Astrocyte (in vitro differentiated cells and primary cell): Measurements from ENCODE around the gene GCG. TPM values are rescaled to one million over a fixed set of nuclear protein-coding genes. Genes with fewer than 3 reads are reported as not detected.

ENCODE experiments used
- DNase-seq: peaks from one replicate; pipeline ENCODE4 v3.0.0-alpha.2; 2010; ENCODE audit warnings: low read depth
- FAIRE-seq: peaks from 2 replicates; lab custom pipeline; 2011; peaks lifted over from hg19 to GRCh38; lab: Jason Lieb, UNC
- H2AFZ ChIP-seq: 2 replicates; pipeline ENCODE4 v1.6.0; 2012; ENCODE audit warnings: low read depth, low read length, inconsistent platforms
- H3K27ac ChIP-seq: 2 replicates; pipeline ENCODE4 v1.5.1; 2011; ENCODE audit warnings: low read depth, low read length, inconsistent platforms
- H3K27me3 ChIP-seq: 2 replicates; pipeline ENCODE4 v1.6.0; 2011; ENCODE audit warnings: low read length, inconsistent platforms; ENCODE audit not compliant: insufficient read depth
- H3K36me3 ChIP-seq: 2 replicates; pipeline ENCODE4 v1.5.1; 2011; ENCODE audit warnings: low read length, inconsistent platforms; ENCODE audit not compliant: insufficient read depth
- H3K4me1 ChIP-seq: 2 replicates; pipeline ENCODE4 v1.5.1; 2011; ENCODE audit warnings: low read length, inconsistent platforms; ENCODE audit not compliant: insufficient read depth
- H3K4me2 ChIP-seq: 2 replicates; pipeline ENCODE4 v1.6.0; 2012; ENCODE audit warnings: low read length, inconsistent platforms
- H3K4me3 ChIP-seq: 2 replicates; pipeline ENCODE4 v1.5.1; 2011; ENCODE audit warnings: low read depth, mild to moderate bottlenecking, low read length, inconsistent platforms; ENCODE audit not compliant: insufficient read depth
- H3K79me2 ChIP-seq: 2 replicates; pipeline ENCODE4 v1.6.0; 2012; ENCODE audit warnings: mild to moderate bottlenecking, low read length, inconsistent platforms; ENCODE audit not compliant: insufficient read depth
- H3K9ac ChIP-seq: 2 replicates; pipeline ENCODE4 v1.6.0; 2012; ENCODE audit warnings: mild to moderate bottlenecking, low read length, inconsistent platforms
- H3K9me3 ChIP-seq: 2 replicates; pipeline ENCODE4 v1.5.1; 2012; ENCODE audit warnings: low read depth, mild to moderate bottlenecking, low read length, inconsistent platforms; ENCODE audit not compliant: insufficient read depth
- H4K20me1 ChIP-seq: 2 replicates; pipeline ENCODE4 v1.6.0; 2012; ENCODE audit warnings: low read length, inconsistent platforms; ENCODE audit not compliant: insufficient read depth
- H3K27ac Mint-ChIP-seq: one replicate; pipeline ENCODE4 v1.8.0; 2021; ENCODE audit warnings: mild to moderate bottlenecking, mixed read lengths; ENCODE audit not compliant: unreplicated experiment
- H3K27me3 Mint-ChIP-seq: one replicate; pipeline ENCODE4 v1.8.0; 2021; ENCODE audit warnings: low read depth, mixed read lengths; ENCODE audit not compliant: unreplicated experiment
- H3K36me3 Mint-ChIP-seq: one replicate; pipeline ENCODE4 v1.8.0; 2021; ENCODE audit warnings: low read depth, mixed read lengths; ENCODE audit not compliant: unreplicated experiment
- H3K4me1 Mint-ChIP-seq: one replicate; pipeline ENCODE4 v1.8.0; 2021; ENCODE audit warnings: low read depth, mixed read lengths; ENCODE audit not compliant: unreplicated experiment
- H3K4me3 Mint-ChIP-seq: one replicate; pipeline ENCODE4 v1.8.0; 2021; ENCODE audit warnings: mild to moderate bottlenecking, moderate library complexity, mixed read lengths; ENCODE audit not compliant: unreplicated experiment
- H3K9me3 Mint-ChIP-seq: one replicate; pipeline ENCODE4 v1.8.0; 2021; ENCODE audit warnings: mild to moderate bottlenecking, mixed read lengths; ENCODE audit not compliant: unreplicated experiment
- CTCF ChIP-seq: IDR thresholded peaks from 2 replicates; pipeline ENCODE4 v1.5.1; 2011; ENCODE audit warnings: low read depth, mild to moderate bottlenecking, inconsistent platforms, low read length, moderate library complexity; ENCODE audit not compliant: insufficient read depth
- EZH2 ChIP-seq: IDR thresholded peaks from 2 replicates; pipeline ENCODE4 v1.6.1; 2012; ENCODE audit warnings: mild to moderate bottlenecking, low read length, inconsistent platforms; ENCODE audit not compliant: insufficient read depth
- total RNA-seq: library from RNA; stranded (reverse); gene quantifications from 2 replicates; pipeline ENCODE4 v1.2.1, GENCODE V29; 2021

Gene GCG
- total RNA-seq, 1 donor from 2014 or later, result not detected

- H3K9ac ChIP-seq, result no peak overlapping the region
- DNase-seq, result peak; percentile 20
- H3K4me1 ChIP-seq, result no peaks in the 10 kb centered on the region
- H3K9me3 ChIP-seq, result no peaks in the 10 kb centered on the region
- Mint-ChIP-seq H3K27ac (no peak overlapping the region), H3K27me3 (no peaks in the 10 kb centered on the region), H3K4me3 (no peak overlapping the region), H3K36me3 (no peaks in the 10 kb centered on the region), H3K4me1 (peaks cover 4% of the 10 kb centered on the region), H3K9me3 (no peaks in the 10 kb centered on the region)
- no peaks in the 10 kb centered on the region for H3K36me3 ChIP-seq
- no peak overlapping the region for H2AFZ ChIP-seq
- TF ChIP-seq CTCF (peak; percentile 65), EZH2 (no peak)
- no peaks in the 10 kb centered on the region for H3K27me3 ChIP-seq
- H3K4me3 ChIP-seq, result no peak overlapping the region
- H3K27ac ChIP-seq, result no peak overlapping the region
- peak; percentile 26 for FAIRE-seq
- H4K20me1 ChIP-seq, result no peaks in the 10 kb centered on the region
- no peak overlapping the region for H3K4me2 ChIP-seq
- no peaks in the 10 kb centered on the region for H3K79me2 ChIP-seq
These were observed 1.7 kb upstream of the GCG start for GRCh38 chr2:162153608-162154224.

GRCh38 chr2:162149940-162150339, 2.1 kb downstream of the GCG start:
- Histone ChIP-seq H3K4me3 (no peak overlapping the region), H3K9me3 (no peaks in the 10 kb centered on the region), H3K4me2 (no peak overlapping the region), H3K36me3 (no peaks in the 10 kb centered on the region), H2AFZ (no peak overlapping the region), H3K4me1 (no peaks in the 10 kb centered on the region), H3K27ac (no peak overlapping the region), H4K20me1 (no peaks in the 10 kb centered on the region), H3K79me2 (no peaks in the 10 kb centered on the region), H3K27me3 (no peaks in the 10 kb centered on the region), H3K9ac (no peak overlapping the region)
- no peak overlapping the region for H3K27ac Mint-ChIP-seq
- FAIRE-seq, result no peak
- no peaks in the 10 kb centered on the region for H3K27me3 Mint-ChIP-seq
- DNase-seq, result no peak
- TF ChIP-seq EZH2 (no peak), CTCF (no peak)
- peaks cover 14% of the 10 kb centered on the region for H3K4me1 Mint-ChIP-seq
- no peaks in the 10 kb centered on the region for H3K9me3 Mint-ChIP-seq
- H3K36me3 Mint-ChIP-seq, result no peaks in the 10 kb centered on the region
- no peak overlapping the region for H3K4me3 Mint-ChIP-seq

GRCh38 chr2:162149466-162149865, 2.6 kb downstream of the GCG start:
- Histone ChIP-seq H3K4me2 (no peak overlapping the region), H3K27ac (no peak overlapping the region), H2AFZ (no peak overlapping the region), H4K20me1 (no peaks in the 10 kb centered on the region), H3K36me3 (no peaks in the 10 kb centered on the region), H3K4me1 (no peaks in the 10 kb centered on the region), H3K27me3 (no peaks in the 10 kb centered on the region), H3K9ac (no peak overlapping the region), H3K4me3 (no peak overlapping the region), H3K79me2 (no peaks in the 10 kb centered on the region), H3K9me3 (no peaks in the 10 kb centered on the region)
- Mint-ChIP-seq H3K4me3 (no peak overlapping the region), H3K4me1 (peaks cover 14% of the 10 kb centered on the region), H3K27me3 (no peaks in the 10 kb centered on the region), H3K36me3 (no peaks in the 10 kb centered on the region), H3K27ac (no peak overlapping the region), H3K9me3 (no peaks in the 10 kb centered on the region)
- FAIRE-seq (no peak), DNase-seq (no peak)
- TF ChIP-seq EZH2 (no peak), CTCF (no peak)
